SK-N-SH (cell line): Measurements from ENCODE around the gene PACSIN2. TPM values are rescaled to one million over a fixed set of nuclear protein-coding genes. Genes with fewer than 3 reads are reported as not detected.

Experiments used
- CTCF ChIA-PET: fragments of 300-600, 350-600 bp; formaldehyde crosslinking; extraction: SDS; loops from one replicate; lab custom pipeline; 2021; lab: Yijun Ruan, JAX
- POLR2A ChIA-PET: fragments of 350-600 bp; sonication (Branson Sonifier 250); formaldehyde crosslinking; extraction: SDS; loops from one replicate; lab custom pipeline; 2020; ENCODE audit warnings: antibody characterized with exemption, inconsistent platforms; lab: Yijun Ruan, JAX
- DNase-seq: peaks from one replicate; pipeline ENCODE4 v3.0.0; 2012
- H2AFZ ChIP-seq: fragments of 200-600 bp; sonication (generic); 2 replicates; pipeline ENCODE4 v1.8.1; 2016; ENCODE audit warnings: antibody characterized with exemption, mild to moderate bottlenecking, low read depth
- H3F3A ChIP-seq: fragments of 200-600 bp; sonication (generic); replicated peaks from 2 replicates; pipeline ENCODE3; 2016; ENCODE audit warnings: antibody characterized with exemption, mild to moderate bottlenecking; ENCODE audit not compliant: insufficient read depth
- H3K27ac ChIP-seq, 2 experiments: fragments of 200-500 bp in 1 of 2; fragments of 200-600 bp in 1 of 2; sonication (Bioruptor generic) in 1 of 2; sonication (generic), shearing (Covaris generic) in 1 of 2; 2 replicates each; pipeline versions ENCODE4 v1.5.1 to v1.6.1; 2014 to 2016; ENCODE audit warnings: low read depth in 2 of 2, inconsistent platforms in 1 of 2, low read length in 1 of 2, mild to moderate bottlenecking in 1 of 2, mixed read lengths in 1 of 2
- H3K27me3 ChIP-seq: fragments of 200-600 bp; sonication (generic), shearing (Covaris generic); 2 replicates; pipeline ENCODE4 v1.6.1; 2016; ENCODE audit warnings: mixed run types; ENCODE audit not compliant: insufficient read depth
- H3K36me3 ChIP-seq, 2 experiments: fragments of 200-500 bp in 1 of 2; fragments of 200-600 bp in 1 of 2; sonication (Bioruptor generic) in 1 of 2; sonication (generic) in 1 of 2; replicated peaks in 1 of 2; 2 replicates each; pipeline versions ENCODE3 to v1.5.1; 2014 to 2016; ENCODE audit warnings: low read length in 1 of 2, mild to moderate bottlenecking in 1 of 2; ENCODE audit not compliant: insufficient read depth in 2 of 2, control insufficient read depth in 1 of 2
- H3K4me1 ChIP-seq, 2 experiments: fragments of 200-500 bp in 1 of 2; fragments of 200-600 bp in 1 of 2; sonication (Bioruptor generic) in 1 of 2; sonication (generic), shearing (Covaris generic) in 1 of 2; 2 replicates each; pipeline versions ENCODE4 v1.5.1 to v1.6.1; 2014 to 2016; ENCODE audit warnings: low read depth in 1 of 2, low read length in 1 of 2, mixed run types in 1 of 2; ENCODE audit not compliant: insufficient read depth in 2 of 2, control insufficient read depth in 1 of 2
- H3K4me2 ChIP-seq: fragments of 200-600 bp; sonication (generic), shearing (Covaris generic); 2 replicates; pipeline ENCODE4 v1.6.1; 2017; ENCODE audit warnings: mixed run types
- H3K4me3 ChIP-seq, 2 experiments: fragments of 200-500 bp in 1 of 2; fragments of 200-600 bp in 1 of 2; sonication (Bioruptor generic) in 1 of 2; sonication (generic), shearing (Covaris generic) in 1 of 2; 2 replicates each; pipeline versions ENCODE4 v1.5.1 to v1.8.1; 2014 to 2016; ENCODE audit warnings: low read depth in 2 of 2, inconsistent platforms in 1 of 2, low read length in 1 of 2, mild to moderate bottlenecking in 1 of 2, mixed read lengths in 1 of 2, moderate library complexity in 1 of 2
- H3K79me2 ChIP-seq: fragments of 200-600 bp; sonication (generic); 2 replicates; pipeline ENCODE4 v1.8.1; 2017; ENCODE audit warnings: mild to moderate bottlenecking; ENCODE audit not compliant: insufficient read depth
- H3K9ac ChIP-seq: fragments of 200-600 bp; sonication (generic); 2 replicates; pipeline ENCODE4 v1.6.1; 2017; ENCODE audit warnings: mixed run types
- H3K9me2 ChIP-seq: fragments of 200-600 bp; sonication (generic); 2 replicates; pipeline ENCODE4 v1.6.1; 2017; ENCODE audit warnings: mixed run types
- H3K9me3 ChIP-seq: fragments of 200-600 bp; sonication (generic); 2 replicates; pipeline ENCODE4 v1.6.1; 2017; ENCODE audit warnings: mixed run types, mild to moderate bottlenecking, moderate library complexity
- H4K20me1 ChIP-seq: fragments of 200-600 bp; sonication (generic); 2 replicates; pipeline ENCODE4 v1.6.1; 2017; ENCODE audit warnings: mild to moderate bottlenecking, mixed run types; ENCODE audit not compliant: insufficient read depth
- CTCF ChIP-seq: fragments of 200-600 bp; sonication (generic); IDR thresholded peaks from 2 replicates; pipeline ENCODE4 v1.6.1; 2017; ENCODE audit warnings: antibody characterized with exemption, mild to moderate bottlenecking, moderate library complexity
- FOSL2 ChIP-seq: IDR thresholded peaks from 2 replicates; pipeline ENCODE4 v1.4.0; 2012; ENCODE audit warnings: low read depth, mild to moderate bottlenecking, moderate library complexity, borderline replicate concordance
- FOXJ3 ChIP-seq: sonication (generic); formaldehyde crosslinking; IDR thresholded peaks from 2 replicates; pipeline ENCODE4 v1.5.1; 2020; ENCODE audit warnings: mild to moderate bottlenecking, missing genetic modification reagents
- FOXM1 ChIP-seq: IDR thresholded peaks from 2 replicates; pipeline ENCODE4 v1.4.0; 2012; ENCODE audit warnings: low read depth, mild to moderate bottlenecking
- GABPA ChIP-seq: IDR thresholded peaks from 2 replicates; pipeline ENCODE4 v1.4.0; 2012; ENCODE audit warnings: low read depth, mild to moderate bottlenecking
- GATA2 ChIP-seq: sonication (generic); formaldehyde crosslinking; IDR thresholded peaks from 2 replicates; pipeline ENCODE4 v1.5.0; 2020; ENCODE audit warnings: mild to moderate bottlenecking, missing genetic modification reagents
- IRF3 ChIP-seq: fragments of 150-350 bp; IDR thresholded peaks from 2 replicates; pipeline ENCODE4 v1.6.1; 2016; ENCODE audit warnings: mild to moderate bottlenecking, low read depth, low read length
- NRF1 ChIP-seq: IDR thresholded peaks from 2 replicates; pipeline ENCODE4 v1.6.1; 2012; ENCODE audit warnings: low read depth, mild to moderate bottlenecking, low read length
- POLR2AphosphoS5 ChIP-seq: IDR thresholded peaks from 2 replicates; pipeline ENCODE4 v1.6.1; 2012; ENCODE audit warnings: low read depth, low read length
- RAD21 ChIP-seq: IDR thresholded peaks from 2 replicates; pipeline ENCODE4 v1.6.1; 2012; ENCODE audit warnings: mild to moderate bottlenecking, low read length
- RCOR1 ChIP-seq: fragments of 150-350 bp; IDR thresholded peaks from 2 replicates; pipeline ENCODE4 v1.6.1; 2017; ENCODE audit warnings: antibody characterized with exemption, low read length
- TAF1 ChIP-seq: IDR thresholded peaks from 2 replicates; pipeline ENCODE4 v1.6.1; 2012; ENCODE audit warnings: low read depth, mild to moderate bottlenecking, low read length, moderate library complexity, borderline replicate concordance
- YY1 ChIP-seq: IDR thresholded peaks from 2 replicates; pipeline ENCODE4 v1.4.0; 2012; ENCODE audit warnings: low read depth, mild to moderate bottlenecking
- WGBS: methylation state at CpG from one replicate; pipeline ENCODE4 v1.1.6; 2017; ENCODE audit warnings: low lambda C conversion rate; 5-methylcytosine and 5-hydroxymethylcytosine counted together
- polyA plus RNA-seq, 3 experiments: library from polyadenylated mRNA; depleted of rRNA; stranded (reverse); fragments of >200 nt; gene quantifications; 2 replicates each; pipeline ENCODE4 v1.2.3, GENCODE V29; 2012
- TF ChIP-seq, protein P1 (sequence below): IDR thresholded peaks from 2 replicates; pipeline ENCODE4 v1.4.0; 2012; ENCODE audit warnings: low read depth, borderline replicate concordance
- TF ChIP-seq, protein P2 (sequence below): IDR thresholded peaks from 2 replicates; pipeline ENCODE4 v1.4.0; 2012; ENCODE audit warnings: low read depth
- TF ChIP-seq, protein P3 (sequence below): IDR thresholded peaks from 2 replicates; pipeline ENCODE4 v1.4.0; 2012; ENCODE audit warnings: low read depth, borderline replicate concordance

PACSIN2 gene
- polyA plus RNA-seq, 1 of the 3 experiments (the other 2 are of a cell fraction): 60.5 TPM

DNA sequence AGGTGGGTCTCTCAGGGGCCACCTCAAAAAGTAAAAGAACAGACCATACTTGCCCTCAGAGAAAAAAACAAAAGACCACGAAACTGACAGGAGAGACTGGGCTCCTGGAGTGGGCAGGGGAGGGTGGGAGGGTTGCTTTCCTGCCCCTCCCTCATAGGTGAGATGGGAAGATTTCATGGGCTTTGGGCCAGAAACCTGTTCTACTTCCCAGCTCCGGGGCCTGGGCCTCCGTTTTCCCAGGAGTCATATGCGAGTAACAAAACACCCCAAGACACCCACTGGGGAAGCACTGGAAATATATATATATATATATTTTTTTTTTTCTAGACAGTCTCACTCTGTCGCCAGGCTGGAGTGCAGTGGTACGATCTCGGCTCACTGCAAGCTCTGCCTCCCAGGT lies 42.7 kb upstream of the PACSIN2 start:
- no peak overlapping the region for H2AFZ ChIP-seq
- WGBS: 80% methylated on average over 4 of the region's 7 CpGs
- no peaks in the 10 kb centered on the region for H3K9me3 ChIP-seq
- no peak for DNase-seq
- no peak overlapping the region for H3K9ac ChIP-seq
- H3K27ac ChIP-seq: no peak overlapping the region
- H3K36me3 ChIP-seq: no peaks in the 10 kb centered on the region
- no peaks in the 10 kb centered on the region for H4K20me1 ChIP-seq
- no peaks in the 10 kb centered on the region for H3K9me2 ChIP-seq
- no peak overlapping the region for H3K4me3 ChIP-seq
- no peaks in the 10 kb centered on the region for H3K4me1 ChIP-seq
- no peaks in the 10 kb centered on the region for H3K27me3 ChIP-seq
- TF ChIP-seq TAF1 (no peak), GABPA (no peak), FOXM1 (no peak), YY1 (no peak), IRF3 (no peak)
- TF ChIP-seq, protein P1, sequence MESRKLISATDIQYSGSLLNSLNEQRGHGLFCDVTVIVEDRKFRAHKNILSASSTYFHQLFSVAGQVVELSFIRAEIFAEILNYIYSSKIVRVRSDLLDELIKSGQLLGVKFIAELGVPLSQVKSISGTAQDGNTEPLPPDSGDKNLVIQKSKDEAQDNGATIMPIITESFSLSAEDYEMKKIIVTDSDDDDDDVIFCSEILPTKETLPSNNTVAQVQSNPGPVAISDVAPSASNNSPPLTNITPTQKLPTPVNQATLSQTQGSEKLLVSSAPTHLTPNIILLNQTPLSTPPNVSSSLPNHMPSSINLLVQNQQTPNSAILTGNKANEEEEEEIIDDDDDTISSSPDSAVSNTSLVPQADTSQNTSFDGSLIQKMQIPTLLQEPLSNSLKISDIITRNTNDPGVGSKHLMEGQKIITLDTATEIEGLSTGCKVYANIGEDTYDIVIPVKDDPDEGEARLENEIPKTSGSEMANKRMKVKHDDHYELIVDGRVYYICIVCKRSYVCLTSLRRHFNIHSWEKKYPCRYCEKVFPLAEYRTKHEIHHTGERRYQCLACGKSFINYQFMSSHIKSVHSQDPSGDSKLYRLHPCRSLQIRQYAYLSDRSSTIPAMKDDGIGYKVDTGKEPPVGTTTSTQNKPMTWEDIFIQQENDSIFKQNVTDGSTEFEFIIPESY: no peak
- TF ChIP-seq, protein P2, sequence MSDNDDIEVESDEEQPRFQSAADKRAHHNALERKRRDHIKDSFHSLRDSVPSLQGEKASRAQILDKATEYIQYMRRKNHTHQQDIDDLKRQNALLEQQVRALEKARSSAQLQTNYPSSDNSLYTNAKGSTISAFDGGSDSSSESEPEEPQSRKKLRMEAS: no peak
- TF ChIP-seq, all 33 proteins: peak for 0
- H3K79me2 ChIP-seq: no peaks in the 10 kb centered on the region
- CTCF ChIA-PET: no interaction called here
- no peaks in the 10 kb centered on the region for H3F3A ChIP-seq
- POLR2A ChIA-PET: no interaction called here
- H3K4me2 ChIP-seq: no peak overlapping the region

DNA sequence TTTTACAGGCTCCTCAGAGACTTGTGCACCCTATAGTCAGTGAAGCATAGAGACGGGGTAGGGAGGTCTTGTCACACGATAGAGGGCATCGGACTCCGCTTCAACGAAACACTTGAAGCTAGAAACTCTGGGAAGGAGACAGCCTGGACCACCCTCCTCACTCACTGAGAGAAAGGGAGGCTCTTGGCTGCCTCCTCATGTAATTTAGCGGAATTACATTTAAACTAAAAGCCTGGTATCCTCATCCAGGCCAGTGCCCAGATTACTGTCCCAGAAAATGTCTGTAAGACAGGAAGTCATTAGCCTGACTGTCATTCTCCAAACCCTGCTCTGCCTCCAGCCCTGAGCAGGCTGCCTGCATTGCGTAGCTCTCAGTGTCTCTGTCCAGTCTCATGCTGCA lies 38.2 kb upstream of the PACSIN2 start:
- Histone ChIP-seq H3K36me3 (no peaks in the 10 kb centered on the region), H3K27ac (no peak overlapping the region), H3K4me3 (no peak overlapping the region), H3K9ac (no peak overlapping the region), H3K79me2 (no peaks in the 10 kb centered on the region), H4K20me1 (no peaks in the 10 kb centered on the region), H3K4me2 (no peak overlapping the region), H3K27me3 (no peaks in the 10 kb centered on the region), H3K9me2 (no peaks in the 10 kb centered on the region), H3K9me3 (no peaks in the 10 kb centered on the region), H3F3A (no peaks in the 10 kb centered on the region), H3K4me1 (no peaks in the 10 kb centered on the region), H2AFZ (no peak overlapping the region)
- POLR2A ChIA-PET: no interaction called here
- DNase-seq: peak; percentile 31
- WGBS: no CpG with 5 or more reads among the region's 7 CpGs
- peak; percentile 11; the same call in 1 of the 2 replicates for TF ChIP-seq RAD21
- no peak for TF ChIP-seq GATA2 (CRISPR knock-in tag)
- CTCF ChIA-PET: no interaction called here

- Histone ChIP-seq H2AFZ (no peak overlapping the region), H3K27ac (no peak overlapping the region), H3K27me3 (no peaks in the 10 kb centered on the region), H3K9me3 (no peaks in the 10 kb centered on the region), H3K36me3 (no peaks in the 10 kb centered on the region), H3K79me2 (no peaks in the 10 kb centered on the region), H3F3A (no peaks in the 10 kb centered on the region), H3K4me2 (no peak overlapping the region), H4K20me1 (no peaks in the 10 kb centered on the region), H3K9ac (no peak overlapping the region), H3K4me3 (no peak overlapping the region), H3K4me1 (no peaks in the 10 kb centered on the region), H3K9me2 (no peaks in the 10 kb centered on the region)
- CTCF ChIA-PET: no interaction called here
- POLR2A ChIA-PET: no interaction called here
- WGBS: 91% methylated on average over 7 of the region's 10 CpGs
- DNase-seq: no peak
- TF ChIP-seq, protein P2: no peak
- no peak for TF ChIP-seq POLR2AphosphoS5
- TF ChIP-seq FOXJ3 (CRISPR knock-in tag): no peak
- no peak for TF ChIP-seq CTCF
- no peak for TF ChIP-seq FOSL2
- TF ChIP-seq, protein P3, sequence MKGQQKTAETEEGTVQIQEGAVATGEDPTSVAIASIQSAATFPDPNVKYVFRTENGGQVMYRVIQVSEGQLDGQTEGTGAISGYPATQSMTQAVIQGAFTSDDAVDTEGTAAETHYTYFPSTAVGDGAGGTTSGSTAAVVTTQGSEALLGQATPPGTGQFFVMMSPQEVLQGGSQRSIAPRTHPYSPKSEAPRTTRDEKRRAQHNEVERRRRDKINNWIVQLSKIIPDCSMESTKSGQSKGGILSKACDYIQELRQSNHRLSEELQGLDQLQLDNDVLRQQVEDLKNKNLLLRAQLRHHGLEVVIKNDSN: no peak
- TF ChIP-seq NRF1: no peak
- TF ChIP-seq RCOR1: no peak
Measured at GRCh38 chr22:43050995-43051394, 36.0 kb upstream of the PACSIN2 start.
